OCI-LY3 (cell line): Measurements from ENCODE around the gene FTSJ3.
A peak's percentile ranks its signal among the peaks of the same experiment; 100 is the strongest.

ENCODE experiments used
- H2AFZ ChIP-seq: fragments of 200-600, 300-600 bp; shearing (Covaris generic); 2 replicates; pipeline ENCODE4 v1.6.0; 2014; ENCODE audit warnings: antibody characterized with exemption, low read depth, low read length
- H3K27ac ChIP-seq: fragments of 200-600, 300-600 bp; sonication (generic); 2 replicates; pipeline ENCODE4 v1.5.1; 2014; ENCODE audit warnings: mild to moderate bottlenecking, low read length, moderate library complexity, mixed read lengths
- H3K27me3 ChIP-seq: fragments of 200-600, 300-600 bp; sonication (generic); 2 replicates; pipeline ENCODE4 v1.6.1; 2014; ENCODE audit warnings: low read depth, low read length, mixed read lengths
- H3K36me3 ChIP-seq: fragments of 200-600, 300-600 bp; sonication (generic); replicated peaks from 2 replicates; pipeline ENCODE3; 2014; ENCODE audit warnings: low read depth, low read length, mixed read lengths
- H3K4me1 ChIP-seq: fragments of 300-600, 200-600 bp; sonication (generic); 2 replicates; pipeline ENCODE4 v1.6.1; 2014; ENCODE audit warnings: low read length, mixed read lengths
- H3K4me2 ChIP-seq: fragments of 200-600, 300-600 bp; sonication (generic); 2 replicates; pipeline ENCODE4 v1.6.1; 2014; ENCODE audit warnings: low read length, mixed read lengths
- H3K4me3 ChIP-seq: fragments of 300-600, 200-600 bp; sonication (generic); 2 replicates; pipeline ENCODE4 v1.5.1; 2014; ENCODE audit warnings: antibody characterized with exemption, mild to moderate bottlenecking, low read length, moderate library complexity
- H3K79me2 ChIP-seq: fragments of 300-600, 200-600 bp; shearing (Covaris generic); 2 replicates; pipeline ENCODE4 v1.6.1; 2014; ENCODE audit warnings: mild to moderate bottlenecking, low read length, mixed read lengths
- H3K9ac ChIP-seq: fragments of 300-600, 200-600 bp; shearing (Covaris generic); 2 replicates; pipeline ENCODE4 v1.6.0; 2014; ENCODE audit warnings: mild to moderate bottlenecking, low read length, moderate library complexity
- H3K9me3 ChIP-seq: fragments of 200-600, 300-600 bp; shearing (Covaris generic); 2 replicates; pipeline ENCODE4 v1.6.1; 2014; ENCODE audit warnings: low read length, mixed read lengths; ENCODE audit not compliant: insufficient read depth
- H4K20me1 ChIP-seq: fragments of 200-600, 300-600 bp; sonication (generic); 2 replicates; pipeline ENCODE4 v1.6.1; 2016; ENCODE audit warnings: low read length, mixed read lengths; ENCODE audit not compliant: insufficient read depth
- EZH2phosphoT487 ChIP-seq: fragments of 200-600 bp; shearing (Covaris generic); IDR thresholded peaks from 2 replicates; pipeline ENCODE4 v1.6.1; 2018; ENCODE audit warnings: antibody characterized with exemption, mixed run types, low read depth
- TF ChIP-seq, protein P1 (sequence below): fragments of 200-600, 300-600 bp; sonication (generic); IDR thresholded peaks from 2 replicates; pipeline ENCODE4 v1.5.1; 2014; ENCODE audit warnings: antibody characterized with exemption, low read length, low read depth

FTSJ3 gene

DNA sequence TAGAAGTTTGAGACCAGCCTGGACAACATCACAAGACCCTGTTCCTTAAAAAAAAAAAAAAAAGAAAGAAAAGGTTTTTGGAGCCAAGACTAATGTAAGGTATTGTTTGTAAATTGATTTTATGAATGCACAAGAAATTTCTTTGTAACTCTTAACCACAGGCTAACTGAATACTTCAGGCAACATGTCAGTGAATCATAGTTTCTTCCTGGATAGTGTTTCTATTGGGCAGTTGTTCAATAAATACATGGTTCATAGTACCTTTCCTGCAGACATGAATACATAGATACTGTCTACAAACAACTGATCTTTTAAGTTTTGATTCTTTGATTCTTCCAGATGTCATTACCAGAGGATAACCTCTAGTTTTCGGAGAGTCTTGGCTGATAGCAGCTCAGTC, 41.9 kb downstream of the FTSJ3 start:
- H4K20me1 ChIP-seq = peaks cover 52% of the 10 kb centered on the region
- H2AFZ ChIP-seq = no peak overlapping the region
- H3K4me1 ChIP-seq = peaks cover 16% of the 10 kb centered on the region
- no peak overlapping the region for H3K4me3 ChIP-seq
- peaks cover 94% of the 10 kb centered on the region for H3K79me2 ChIP-seq
- no peaks in the 10 kb centered on the region for H3K9me3 ChIP-seq
- TF ChIP-seq EZH2phosphoT487 = no peak
- TF ChIP-seq, protein P1, sequence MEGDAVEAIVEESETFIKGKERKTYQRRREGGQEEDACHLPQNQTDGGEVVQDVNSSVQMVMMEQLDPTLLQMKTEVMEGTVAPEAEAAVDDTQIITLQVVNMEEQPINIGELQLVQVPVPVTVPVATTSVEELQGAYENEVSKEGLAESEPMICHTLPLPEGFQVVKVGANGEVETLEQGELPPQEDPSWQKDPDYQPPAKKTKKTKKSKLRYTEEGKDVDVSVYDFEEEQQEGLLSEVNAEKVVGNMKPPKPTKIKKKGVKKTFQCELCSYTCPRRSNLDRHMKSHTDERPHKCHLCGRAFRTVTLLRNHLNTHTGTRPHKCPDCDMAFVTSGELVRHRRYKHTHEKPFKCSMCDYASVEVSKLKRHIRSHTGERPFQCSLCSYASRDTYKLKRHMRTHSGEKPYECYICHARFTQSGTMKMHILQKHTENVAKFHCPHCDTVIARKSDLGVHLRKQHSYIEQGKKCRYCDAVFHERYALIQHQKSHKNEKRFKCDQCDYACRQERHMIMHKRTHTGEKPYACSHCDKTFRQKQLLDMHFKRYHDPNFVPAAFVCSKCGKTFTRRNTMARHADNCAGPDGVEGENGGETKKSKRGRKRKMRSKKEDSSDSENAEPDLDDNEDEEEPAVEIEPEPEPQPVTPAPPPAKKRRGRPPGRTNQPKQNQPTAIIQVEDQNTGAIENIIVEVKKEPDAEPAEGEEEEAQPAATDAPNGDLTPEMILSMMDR = no peak
- no peak overlapping the region for H3K27ac ChIP-seq
- no peak overlapping the region for H3K9ac ChIP-seq
- H3K4me2 ChIP-seq = no peak overlapping the region
- H3K36me3 ChIP-seq = peaks cover 42% of the 10 kb centered on the region
- no peaks in the 10 kb centered on the region for H3K27me3 ChIP-seq

DNA sequence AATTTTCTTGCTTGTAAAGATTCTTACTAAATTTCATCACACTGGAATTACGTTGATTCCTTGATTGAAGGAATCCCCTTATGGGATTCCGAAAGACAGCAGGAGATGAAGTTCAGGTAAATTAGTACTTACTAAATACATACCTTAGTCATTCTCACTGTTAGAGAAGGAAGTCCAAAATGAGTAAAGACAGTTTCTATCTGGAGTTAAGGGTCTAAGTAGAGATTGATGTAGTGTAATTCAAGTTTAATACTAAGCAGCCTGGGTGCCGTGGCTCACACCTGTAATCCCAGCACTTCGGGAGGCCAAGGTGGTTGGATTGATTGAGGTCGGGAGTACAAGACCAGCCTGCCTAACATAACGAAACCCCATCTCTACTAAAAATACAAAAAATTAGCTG, 43.9 kb downstream of the FTSJ3 start:
- Histone ChIP-seq H3K9ac (no peak overlapping the region), H3K36me3 (peaks cover 48% of the 10 kb centered on the region), H3K79me2 (peaks cover 97% of the 10 kb centered on the region), H3K9me3 (no peaks in the 10 kb centered on the region), H3K4me3 (no peak overlapping the region), H3K4me2 (0 out of 2 replicates have a peak overlapping the region, but pooled peaks have one; percentile 3), H3K4me1 (peaks cover 16% of the 10 kb centered on the region), H3K27ac (no peak overlapping the region), H4K20me1 (peaks cover 64% of the 10 kb centered on the region), H2AFZ (no peak overlapping the region), H3K27me3 (no peaks in the 10 kb centered on the region)
- TF ChIP-seq, protein P1 = no peak
- no peak for TF ChIP-seq EZH2phosphoT487

DNA sequence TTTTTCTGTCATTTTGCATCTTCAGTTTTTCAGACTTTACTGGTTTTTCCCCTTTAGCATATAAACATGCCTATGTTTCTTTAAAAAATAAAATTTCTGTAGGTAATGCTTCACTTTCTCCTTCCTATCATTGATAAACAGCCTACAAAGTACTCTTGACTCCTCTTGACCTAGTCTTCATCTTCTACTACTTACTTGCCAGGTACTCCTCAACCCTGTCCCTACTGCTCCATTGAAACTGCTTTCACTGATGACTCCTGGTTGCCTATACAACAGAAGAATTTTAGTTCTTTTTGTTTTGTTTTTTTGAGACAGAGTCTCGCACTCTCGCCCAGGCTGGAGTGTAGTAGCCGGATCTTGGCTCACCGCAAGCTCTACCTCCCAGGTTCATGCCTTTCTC, 46.5 kb downstream of the FTSJ3 start:
- TF ChIP-seq, protein P1 = no peak
- TF ChIP-seq EZH2phosphoT487 = no peak
- Histone ChIP-seq H4K20me1 (peaks cover 83% of the 10 kb centered on the region), H3K9ac (no peak overlapping the region), H3K36me3 (peaks cover 57% of the 10 kb centered on the region), H3K9me3 (no peaks in the 10 kb centered on the region), H3K4me2 (no peak overlapping the region), H2AFZ (no peak overlapping the region), H3K27ac (no peak overlapping the region), H3K4me3 (no peak overlapping the region), H3K4me1 (peaks cover 23% of the 10 kb centered on the region), H3K79me2 (peaks cover 99% of the 10 kb centered on the region), H3K27me3 (no peaks in the 10 kb centered on the region)

- Histone ChIP-seq H3K4me1 (peaks cover 27% of the 10 kb centered on the region), H2AFZ (no peak overlapping the region), H4K20me1 (peaks cover 84% of the 10 kb centered on the region), H3K27ac (no peak overlapping the region), H3K4me2 (no peak overlapping the region), H3K36me3 (peaks cover 57% of the 10 kb centered on the region), H3K27me3 (no peaks in the 10 kb centered on the region), H3K9me3 (no peaks in the 10 kb centered on the region), H3K79me2 (peaks cover 99% of the 10 kb centered on the region), H3K9ac (no peak overlapping the region), H3K4me3 (no peak overlapping the region)
- TF ChIP-seq EZH2phosphoT487 = no peak
- TF ChIP-seq, protein P1 = no peak
Measured at GRCh38 chr17:63780507-63780906, 47.0 kb downstream of the FTSJ3 start.
